Gastrocnemius medialis (tissue), 4 donors: ENCODE results near the gene IGFBPL1. TPM values are rescaled to one million over a fixed set of nuclear protein-coding genes. Genes with fewer than 3 reads are reported as not detected.
A peak's percentile ranks its signal among the peaks of the same experiment; 100 is the strongest.

Experiments
- ATAC-seq, 2 donors: fragments of 150-250 bp; one replicate each; pipeline ENCODE4 v1.9.1; 2016
- DNase-seq, 2 donors: peaks; one replicate each; pipeline ENCODE4 v3.0.0-alpha.2; 2019
- H3K27ac ChIP-seq, 4 donors: fragments of 200-600 bp; sonication (generic); 1 replicate in 1 of 4; 2 replicates in 3 of 4; pipeline ENCODE4 v1.5.1; 2016 to 2018; ENCODE audit warnings: mild to moderate bottlenecking in 2 of 4, moderate library complexity in 1 of 4
- H3K27me3 ChIP-seq, 3 donors: fragments of 200-600 bp; sonication (generic) in 2 of 3; 1 replicate in 1 of 3; 2 replicates in 2 of 3; pipeline versions ENCODE4 v1.5.1 to v1.6.0; 2016 to 2019; ENCODE audit warnings: mild to moderate bottlenecking in 1 of 3, moderate library complexity in 1 of 3
- H3K36me3 ChIP-seq, 2 donors: fragments of 200-600 bp; sonication (generic) in 1 of 2; one replicate each; pipeline ENCODE4 v1.5.1; 2017 to 2018
- H3K4me1 ChIP-seq, 2 donors: fragments of 200-600 bp; sonication (generic) in 1 of 2; one replicate each; pipeline ENCODE4 v1.5.1; 2016 to 2017; ENCODE audit warnings: mild to moderate bottlenecking in 2 of 2
- H3K4me3 ChIP-seq, 4 donors: fragments of 200-600 bp; sonication (generic) in 3 of 4; 1 replicate in 1 of 4; 2 replicates in 3 of 4; pipeline ENCODE4 v1.5.1; 2016 to 2019; ENCODE audit warnings: mild to moderate bottlenecking in 2 of 4
- H3K9me3 ChIP-seq, 3 donors: fragments of 200-600 bp; sonication (generic) in 2 of 3; 1 replicate in 1 of 3; 2 replicates in 2 of 3; pipeline ENCODE4 v1.5.1; 2016 to 2019
- POLR2A ChIP-seq, 2 donors: fragments of 450-650 bp; IDR thresholded peaks; one replicate each; pipeline ENCODE4 v1.6.1; 2017; ENCODE audit warnings: antibody characterized with exemption in 2 of 2, mild to moderate bottlenecking in 2 of 2, moderate library complexity in 2 of 2
- in situ Hi-C, 4 donors: fragments of 200-750 bp; cut with MboI; loops; one replicate each; pipeline versions ENCODE4 v1.15.0 to v1.8.0; 2017; ENCODE audit warnings: low sequenced_read_pairs in 4 of 4
- intact Hi-C: fragments of 100-400 bp; cut with DNase I; formaldehyde crosslinking; loops from one replicate; pipeline ENCODE4 v1.15.1; 2023; ENCODE audit warnings: low total_unique reads
- total RNA-seq, 4 donors: library from RNA; depleted of rRNA; stranded (reverse); fragments of >200 nt; gene quantifications; one replicate each; pipeline versions ENCODE4 v1.1.0 to v1.2.3, GENCODE V29; 2016
- TF ChIP-seq, protein P1 (sequence below), 5 experiments: fragments of 450-650 bp in 3 of 5; fragments of 200-600 bp in 2 of 5; sonication (generic) in 2 of 5; IDR thresholded peaks in 4 of 5; conservative IDR thresholded peaks in 1 of 5; 1 replicate in 4 of 5; 2 replicates in 1 of 5; pipeline ENCODE4 v1.5.1; 2016 to 2019; ENCODE audit warnings: antibody characterized with exemption in 5 of 5, mild to moderate bottlenecking in 3 of 5, moderate library complexity in 3 of 5

The IGFBPL1 gene
- total RNA-seq, 4 donors from 2014 or later = not detected

DNA sequence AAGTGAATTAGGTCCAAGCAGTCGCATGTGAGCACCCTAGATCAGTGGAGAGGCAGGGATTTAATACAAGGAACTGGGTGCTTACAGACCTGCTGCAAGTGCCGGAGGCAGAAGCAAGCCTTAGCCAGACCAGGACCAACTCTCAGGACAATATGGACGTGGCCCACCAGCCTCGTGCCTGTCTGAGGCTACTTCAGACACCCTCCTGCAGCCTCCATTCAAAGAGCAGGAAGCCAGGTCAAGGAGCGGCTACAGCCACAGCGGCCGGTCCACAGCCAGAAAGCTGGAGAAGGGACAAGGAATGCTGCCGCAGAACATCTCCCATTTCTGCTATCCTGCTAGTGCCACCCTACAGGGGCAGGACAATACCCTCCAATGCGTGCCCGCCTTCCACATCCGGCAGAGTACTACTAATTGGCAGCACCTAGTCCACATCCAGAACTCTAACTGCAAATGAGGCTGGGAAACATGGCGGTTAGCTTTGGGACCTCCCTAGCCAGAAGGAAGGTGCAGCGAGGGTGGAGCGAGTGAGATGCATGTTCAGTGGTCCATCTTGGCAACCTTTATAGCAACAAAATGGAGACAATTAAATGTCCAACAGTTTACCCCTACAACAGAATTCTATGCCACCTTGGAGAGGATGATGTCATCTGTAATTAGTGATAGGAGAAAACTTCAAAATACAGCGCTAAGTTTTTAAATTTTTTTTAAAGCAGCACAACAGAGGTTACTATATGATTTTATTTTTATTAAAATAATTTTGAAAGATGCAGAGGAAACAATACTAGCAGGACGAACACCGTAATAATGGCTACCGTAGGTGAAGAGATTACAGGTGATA is 32.8 kb downstream of the IGFBPL1 start:
- Histone ChIP-seq H3K4me1 (peaks cover 24 to 31% of the 10 kb centered on the region in 2 donors), H3K36me3 (peaks cover 0 to 8% of the 10 kb centered on the region in 2 donors), H3K27me3 (no peaks in the 10 kb centered on the region), H3K4me3 (peak overlapping the region; percentile 65 to 82 (median 76)), H3K27ac (peak overlapping the region in 1 of 4 donors; percentile 84), H3K9me3 (no peaks in the 10 kb centered on the region)
- DNase-seq (no peak), ATAC-seq (no peak)
- in situ Hi-C loops = loop anchor here in 1 of 4 donors (25.0 kb wide), 1 partner anchor 804 kb away; the partner anchor contains the start of genes FBXO10 and TOMM5
- intact Hi-C loops = loop anchor here (2.0 to 10.0 kb wide), 4 partner anchors 13 to 487 kb away; partner anchors contain the start of gene SLC25A51
- TF ChIP-seq, protein P1, sequence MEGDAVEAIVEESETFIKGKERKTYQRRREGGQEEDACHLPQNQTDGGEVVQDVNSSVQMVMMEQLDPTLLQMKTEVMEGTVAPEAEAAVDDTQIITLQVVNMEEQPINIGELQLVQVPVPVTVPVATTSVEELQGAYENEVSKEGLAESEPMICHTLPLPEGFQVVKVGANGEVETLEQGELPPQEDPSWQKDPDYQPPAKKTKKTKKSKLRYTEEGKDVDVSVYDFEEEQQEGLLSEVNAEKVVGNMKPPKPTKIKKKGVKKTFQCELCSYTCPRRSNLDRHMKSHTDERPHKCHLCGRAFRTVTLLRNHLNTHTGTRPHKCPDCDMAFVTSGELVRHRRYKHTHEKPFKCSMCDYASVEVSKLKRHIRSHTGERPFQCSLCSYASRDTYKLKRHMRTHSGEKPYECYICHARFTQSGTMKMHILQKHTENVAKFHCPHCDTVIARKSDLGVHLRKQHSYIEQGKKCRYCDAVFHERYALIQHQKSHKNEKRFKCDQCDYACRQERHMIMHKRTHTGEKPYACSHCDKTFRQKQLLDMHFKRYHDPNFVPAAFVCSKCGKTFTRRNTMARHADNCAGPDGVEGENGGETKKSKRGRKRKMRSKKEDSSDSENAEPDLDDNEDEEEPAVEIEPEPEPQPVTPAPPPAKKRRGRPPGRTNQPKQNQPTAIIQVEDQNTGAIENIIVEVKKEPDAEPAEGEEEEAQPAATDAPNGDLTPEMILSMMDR (IDR thresholded peaks at IDR 0.05 in 4 of 5, conservative IDR thresholded peaks at IDR 0.05 in 1 of 5) = no peak
- TF ChIP-seq POLR2A (IDR thresholded peaks at IDR 0.05) = no peak

DNA sequence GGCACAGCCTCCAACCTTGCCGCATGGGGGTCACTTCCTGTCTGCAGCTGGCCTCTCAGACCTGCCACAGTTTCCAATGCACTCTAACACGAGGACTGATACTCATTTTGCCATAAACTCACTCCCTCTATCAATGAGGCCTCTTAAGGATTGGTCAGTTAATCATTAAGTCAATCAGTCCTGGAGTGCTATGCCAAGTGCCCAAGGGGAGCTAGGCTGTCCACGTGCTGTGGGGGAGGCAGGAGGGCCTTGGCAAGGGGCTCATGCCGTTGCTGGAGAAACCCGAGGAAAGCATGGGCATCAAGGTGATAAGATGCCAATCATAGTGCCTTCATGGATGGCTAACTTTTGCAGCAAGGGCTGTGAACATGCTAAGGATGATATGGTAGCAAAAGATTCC is 33.4 kb downstream of the IGFBPL1 start:
- ATAC-seq (no peak), DNase-seq (no peak)
- intact Hi-C loops (loop anchor here (5.0 to 10.0 kb wide), 2 partner anchors 284 to 294 kb away; no protein-coding TSS in a partner anchor), in situ Hi-C loops (loop anchor here in 1 of 4 donors (25.0 kb wide), 1 partner anchor 804 kb away; the partner anchor contains the start of genes FBXO10 and TOMM5)
- H3K27me3 ChIP-seq = no peaks in the 10 kb centered on the region
- no peaks in the 10 kb centered on the region for H3K9me3 ChIP-seq
- H3K36me3 ChIP-seq = peaks cover 0 to 2% of the 10 kb centered on the region in 2 donors
- peaks cover 24 to 31% of the 10 kb centered on the region in 2 donors for H3K4me1 ChIP-seq
- TF ChIP-seq, protein P1 (IDR thresholded peaks at IDR 0.05 in 4 of 5, conservative IDR thresholded peaks at IDR 0.05 in 1 of 5) = no peak
- TF ChIP-seq POLR2A (IDR thresholded peaks at IDR 0.05) = no peak
- H3K4me3 ChIP-seq = no peak overlapping the region
- no peak overlapping the region for H3K27ac ChIP-seq

DNA sequence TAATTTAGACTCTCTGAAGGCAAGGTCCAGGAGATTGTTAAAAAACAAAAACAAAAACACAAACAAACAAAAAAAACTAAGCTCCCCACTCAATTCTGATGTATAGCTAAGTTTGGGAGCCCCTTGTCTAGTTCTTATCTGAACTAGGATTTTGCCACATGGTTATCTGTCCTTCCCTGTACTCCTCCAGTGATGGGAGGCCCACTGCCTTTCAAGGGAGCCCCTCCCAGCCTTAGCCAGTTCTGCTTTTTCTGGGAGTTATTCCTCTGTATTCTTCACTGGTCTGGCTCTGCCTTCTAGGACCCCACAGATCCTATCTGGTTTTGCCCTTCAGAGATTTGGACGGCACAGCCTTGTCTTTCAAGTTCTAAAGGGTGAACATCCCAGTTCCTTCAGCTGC is 33.8 kb downstream of the IGFBPL1 start:
- DNase-seq (no peak), ATAC-seq (no peak)
- no peak overlapping the region for H3K4me3 ChIP-seq
- H3K9me3 ChIP-seq = no peaks in the 10 kb centered on the region
- no peaks in the 10 kb centered on the region for H3K36me3 ChIP-seq
- no peaks in the 10 kb centered on the region for H3K27me3 ChIP-seq
- in situ Hi-C loops = loop anchor here in 1 of 4 donors (25.0 kb wide), 1 partner anchor 803 kb away; the partner anchor contains the start of genes FBXO10 and TOMM5
- peaks cover 24 to 31% of the 10 kb centered on the region in 2 donors for H3K4me1 ChIP-seq
- H3K27ac ChIP-seq = peak overlapping the region in 1 of 4 donors; percentile 71
- TF ChIP-seq, protein P1 (IDR thresholded peaks at IDR 0.05 in 4 of 5, conservative IDR thresholded peaks at IDR 0.05 in 1 of 5) = no peak
- no peak for TF ChIP-seq POLR2A (IDR thresholded peaks at IDR 0.05)
- intact Hi-C loops = loop anchor here (5.0 to 10.0 kb wide), 2 partner anchors 284 to 293 kb away; no protein-coding TSS in a partner anchor

DNA sequence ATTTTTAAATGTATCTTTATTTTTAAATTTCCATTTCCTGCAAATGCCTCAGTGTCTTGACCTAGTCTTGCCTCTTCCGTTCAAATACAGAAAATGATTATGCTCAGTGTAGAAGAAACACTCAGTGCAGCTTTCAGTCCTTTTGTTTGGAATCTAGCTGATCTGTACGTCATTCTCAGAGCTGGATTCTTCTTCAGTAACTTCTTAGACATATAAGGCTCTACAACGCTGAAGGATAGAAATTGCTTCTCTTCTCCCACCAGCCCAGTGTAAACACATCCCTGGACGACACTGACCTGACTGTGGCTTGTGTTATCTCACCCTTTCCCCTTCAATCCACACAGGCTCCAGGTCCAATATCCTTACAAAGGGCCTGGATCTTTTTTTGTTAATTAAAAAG is 34.9 kb downstream of the IGFBPL1 start:
- no peaks in the 10 kb centered on the region for H3K36me3 ChIP-seq
- intact Hi-C loops (loop anchor here (5.0 to 10.0 kb wide), 3 partner anchors 797 to 905 kb away; partner anchors contain the start of genes FBXO10, POLR1E and TOMM5), in situ Hi-C loops (loop anchor here in 1 of 4 donors (10.0 to 25.0 kb wide), 2 partner anchors 315 to 802 kb away; partner anchors contain the start of genes FBXO10 and TOMM5)
- no peak for DNase-seq
- H3K27me3 ChIP-seq = no peaks in the 10 kb centered on the region
- peak overlapping the region; percentile 16 to 75 (median 68) for H3K27ac ChIP-seq
- TF ChIP-seq, protein P1 (IDR thresholded peaks at IDR 0.05 in 4 of 5, conservative IDR thresholded peaks at IDR 0.05 in 1 of 5) = no peak
- no peak for TF ChIP-seq POLR2A (IDR thresholded peaks at IDR 0.05)
- peaks cover 24 to 31% of the 10 kb centered on the region in 2 donors for H3K4me1 ChIP-seq
- H3K9me3 ChIP-seq = peaks cover 0 to 4% (median 4%) of the 10 kb centered on the region in 3 donors
- no peak overlapping the region for H3K4me3 ChIP-seq
- no peak for ATAC-seq
